Measurements from ENCODE around the gene RREB1. TPM values are rescaled to one million over a fixed set of nuclear protein-coding genes. Genes with fewer than 3 reads are reported as not detected.

Gene RREB1
- total and polyA plus RNA-seq, 2 donors (not counting 3 experiments of a cell fraction or from before 2014, with no cell fraction given) = 3.7 to 33.0 TPM

- no peaks in the 10 kb centered on the region for H3K9me3 ChIP-seq (replicated peaks; ENCODE audit: control insufficient read depth, insufficient read depth, low read length)
- H3K9me1 ChIP-seq (replicated peaks; ENCODE audit: control insufficient read depth, extremely low read depth, insufficient read depth, low read length) = no peaks in the 10 kb centered on the region
- no peak overlapping the region for H3K9ac ChIP-seq (replicated peaks; ENCODE audit: extremely low read depth, insufficient read depth, low read length)
- H3K4me1 ChIP-seq (ENCODE audit: control insufficient read depth, extremely low read depth, insufficient read depth, low read length) = peaks cover 9% of the 10 kb centered on the region
- peaks cover 2% of the 10 kb centered on the region for H4K20me1 ChIP-seq (replicated peaks; ENCODE audit: control insufficient read depth, extremely low read depth, insufficient read depth, low read length)
- H3K27me3 ChIP-seq (ENCODE audit: control insufficient read depth in 2 of 2, insufficient read depth in 2 of 2, low read length in 2 of 2) = no peaks in the 10 kb centered on the region
- ChIA-PET CTCF (interaction anchor here (0.9 to 2.4 kb wide), 3 partner anchors 8 to 557 kb away, joined by 4 to 7 read pairs (median 4); no protein-coding TSS in a partner anchor), POLR2A (no interaction called here)
- no peak overlapping the region for H2AFZ ChIP-seq (ENCODE audit: low read depth, low read length)
- no peak overlapping the region for H3K27ac ChIP-seq (ENCODE audit: insufficient read depth, low read depth, low read length)
- no TSS peak for BruUV-seq (replicated peaks)
- intact Hi-C loops (cut with micrococcal nuclease) = no loop called here
- FAIRE-seq (no peak), DNase-seq (ENCODE audit: low read depth, low spot score) (no peak)
- H3K4me3 ChIP-seq (replicated peaks in 1 of 3; ENCODE audit: insufficient read depth in 1 of 3, low read depth in 1 of 3, low read length in 3 of 3) = no peak overlapping the region
- TF ChIP-seq EZH2 (IDR thresholded peaks at IDR 0.05; ENCODE audit: borderline replicate concordance, low read depth, low read length, severe bottlenecking) (no peak), POLR2A (IDR thresholded peaks at IDR 0.05; ENCODE audit: low read depth, low read length) (no peak), FOS (IDR thresholded peaks at IDR 0.05; ENCODE audit: borderline replicate concordance, insufficient read depth, low read length) (no peak), MYC (IDR thresholded peaks at IDR 0.05; ENCODE audit: low read depth, low read length) (no peak), POLR2AphosphoS5 (IDR thresholded peaks at IDR 0.05; ENCODE audit: insufficient read depth, low read depth, low read length) (no peak), JUN (IDR thresholded peaks at IDR 0.05; ENCODE audit: borderline replicate concordance, insufficient read depth, insufficient read length, low read depth) (no peak), GATA2 (IDR thresholded peaks at IDR 0.05; ENCODE audit: insufficient read depth, insufficient read length, low read depth, low read length) (no peak)
- TF ChIP-seq, protein P1, sequence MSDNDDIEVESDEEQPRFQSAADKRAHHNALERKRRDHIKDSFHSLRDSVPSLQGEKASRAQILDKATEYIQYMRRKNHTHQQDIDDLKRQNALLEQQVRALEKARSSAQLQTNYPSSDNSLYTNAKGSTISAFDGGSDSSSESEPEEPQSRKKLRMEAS (IDR thresholded peaks at IDR 0.05; ENCODE audit: insufficient read depth, insufficient read length) = no peak
- TF ChIP-seq, protein P2, sequence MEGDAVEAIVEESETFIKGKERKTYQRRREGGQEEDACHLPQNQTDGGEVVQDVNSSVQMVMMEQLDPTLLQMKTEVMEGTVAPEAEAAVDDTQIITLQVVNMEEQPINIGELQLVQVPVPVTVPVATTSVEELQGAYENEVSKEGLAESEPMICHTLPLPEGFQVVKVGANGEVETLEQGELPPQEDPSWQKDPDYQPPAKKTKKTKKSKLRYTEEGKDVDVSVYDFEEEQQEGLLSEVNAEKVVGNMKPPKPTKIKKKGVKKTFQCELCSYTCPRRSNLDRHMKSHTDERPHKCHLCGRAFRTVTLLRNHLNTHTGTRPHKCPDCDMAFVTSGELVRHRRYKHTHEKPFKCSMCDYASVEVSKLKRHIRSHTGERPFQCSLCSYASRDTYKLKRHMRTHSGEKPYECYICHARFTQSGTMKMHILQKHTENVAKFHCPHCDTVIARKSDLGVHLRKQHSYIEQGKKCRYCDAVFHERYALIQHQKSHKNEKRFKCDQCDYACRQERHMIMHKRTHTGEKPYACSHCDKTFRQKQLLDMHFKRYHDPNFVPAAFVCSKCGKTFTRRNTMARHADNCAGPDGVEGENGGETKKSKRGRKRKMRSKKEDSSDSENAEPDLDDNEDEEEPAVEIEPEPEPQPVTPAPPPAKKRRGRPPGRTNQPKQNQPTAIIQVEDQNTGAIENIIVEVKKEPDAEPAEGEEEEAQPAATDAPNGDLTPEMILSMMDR (IDR thresholded peaks at IDR 0.05; ENCODE audit: extremely low read depth in 1 of 2, insufficient read depth in 1 of 2, low read depth in 1 of 2, low read length in 2 of 2) = no peak
- no peak overlapping the region for H3K4me2 ChIP-seq (ENCODE audit: insufficient read depth, low read length)
- dilution Hi-C loops (cut with MboI; ENCODE audit: extremely low pct_ligation_motif_present, low sequenced_read_pairs) = no loop called here
- peaks cover 5 to 27% of the 10 kb centered on the region in 2 experiments for H3K36me3 ChIP-seq (ENCODE audit: control insufficient read depth in 2 of 2, extremely low read depth in 1 of 2, insufficient read depth in 2 of 2, low read length in 2 of 2)
- peaks cover 3% of the 10 kb centered on the region for H3K79me2 ChIP-seq (ENCODE audit: control insufficient read depth, insufficient read depth, low read length)
Measured at GRCh38 chr6:7234547-7234946, 126.8 kb downstream of the RREB1 start.

Data from endothelial cell of umbilical vein (primary cell).